ENCODE results near the gene RGS18.
"Not testable (repeated sequence)": the region's sequence is repeated elsewhere in the genome, so short reads cannot be mapped to it uniquely, and the experiment has no call there.

Gene RGS18

GRCh38 chr1:192158181-192158580 is at the start of gene RGS18:
TSS of gene RGS18 (plus strand) at chr1:192158462. CDS start at chr1:192158638, 176 bp downstream.
- DNase-seq (ENCODE audit: low read depth, low spot score) = no peak

- DNase-seq (ENCODE audit: low read depth, low spot score) = no peak
Measured at GRCh38 chr1:192109576-192109975, 48.7 kb upstream of the RGS18 start.

GRCh38 chr1:192115000-192115399 is 43.3 kb upstream of the RGS18 start:
- DNase-seq (ENCODE audit: low read depth, low spot score) = no peak

GRCh38 chr1:192118881-192119405 is 39.3 kb upstream of the RGS18 start:
- no peak for DNase-seq (ENCODE audit: low read depth, low spot score)

GRCh38 chr1:192119701-192120100 is 38.6 kb upstream of the RGS18 start:
- no peak for DNase-seq (ENCODE audit: low read depth, low spot score)

- no peak for DNase-seq (ENCODE audit: low read depth, low spot score)
Measured at GRCh38 chr1:192122668-192123067, 35.6 kb upstream of the RGS18 start.

- DNase-seq (ENCODE audit: low read depth, low spot score) = no peak
Measured at GRCh38 chr1:192123212-192123611, 35.0 kb upstream of the RGS18 start.

GRCh38 chr1:192126030-192126619 is 32.1 kb upstream of the RGS18 start:
- DNase-seq (ENCODE audit: low read depth, low spot score) = no peak

- no peak for DNase-seq (ENCODE audit: low read depth, low spot score)
Measured at GRCh38 chr1:192130175-192130574, 28.1 kb upstream of the RGS18 start.

GRCh38 chr1:192130865-192131264 is 27.4 kb upstream of the RGS18 start:
- DNase-seq (ENCODE audit: low read depth, low spot score) = not testable (repeated sequence)

GRCh38 chr1:192131914-192132313 is 26.3 kb upstream of the RGS18 start:
- no peak for DNase-seq (ENCODE audit: low read depth, low spot score)

GRCh38 chr1:192133350-192133926 is 24.8 kb upstream of the RGS18 start:
- no peak for DNase-seq (ENCODE audit: low read depth, low spot score)

GRCh38 chr1:192140382-192140781 is 17.9 kb upstream of the RGS18 start:
- DNase-seq (ENCODE audit: low read depth, low spot score) = no peak

GRCh38 chr1:192147221-192147620 is 11.0 kb upstream of the RGS18 start:
- no peak for DNase-seq (ENCODE audit: low read depth, low spot score)

- DNase-seq (ENCODE audit: low read depth, low spot score) = no peak
Measured at GRCh38 chr1:192147696-192148095, 10.6 kb upstream of the RGS18 start.

GRCh38 chr1:192151176-192151575 is 7.1 kb upstream of the RGS18 start:
- no peak for DNase-seq (ENCODE audit: low read depth, low spot score)

- DNase-seq (ENCODE audit: low read depth, low spot score) = no peak
Measured at GRCh38 chr1:192153276-192153675, 5.0 kb upstream of the RGS18 start.

- no peak for DNase-seq (ENCODE audit: low read depth, low spot score)
Measured at GRCh38 chr1:192157067-192157466, 1.2 kb upstream of the RGS18 start.

GRCh38 chr1:192159014-192159413 is 752 bp downstream of the RGS18 start:
- no peak for DNase-seq (ENCODE audit: low read depth, low spot score)

GRCh38 chr1:192159781-192160180 is 1.5 kb downstream of the RGS18 start:
- no peak for DNase-seq (ENCODE audit: low read depth, low spot score)

GRCh38 chr1:192160196-192160595 is 1.9 kb downstream of the RGS18 start:
- no peak for DNase-seq (ENCODE audit: low read depth, low spot score)

- DNase-seq (ENCODE audit: low read depth, low spot score) = no peak
Measured at GRCh38 chr1:192161976-192162375, 3.7 kb downstream of the RGS18 start.

- no peak for DNase-seq (ENCODE audit: low read depth, low spot score)
Measured at GRCh38 chr1:192162376-192162775, 4.1 kb downstream of the RGS18 start.
